Measurements from ENCODE around the gene TNFRSF1A.

DNA sequence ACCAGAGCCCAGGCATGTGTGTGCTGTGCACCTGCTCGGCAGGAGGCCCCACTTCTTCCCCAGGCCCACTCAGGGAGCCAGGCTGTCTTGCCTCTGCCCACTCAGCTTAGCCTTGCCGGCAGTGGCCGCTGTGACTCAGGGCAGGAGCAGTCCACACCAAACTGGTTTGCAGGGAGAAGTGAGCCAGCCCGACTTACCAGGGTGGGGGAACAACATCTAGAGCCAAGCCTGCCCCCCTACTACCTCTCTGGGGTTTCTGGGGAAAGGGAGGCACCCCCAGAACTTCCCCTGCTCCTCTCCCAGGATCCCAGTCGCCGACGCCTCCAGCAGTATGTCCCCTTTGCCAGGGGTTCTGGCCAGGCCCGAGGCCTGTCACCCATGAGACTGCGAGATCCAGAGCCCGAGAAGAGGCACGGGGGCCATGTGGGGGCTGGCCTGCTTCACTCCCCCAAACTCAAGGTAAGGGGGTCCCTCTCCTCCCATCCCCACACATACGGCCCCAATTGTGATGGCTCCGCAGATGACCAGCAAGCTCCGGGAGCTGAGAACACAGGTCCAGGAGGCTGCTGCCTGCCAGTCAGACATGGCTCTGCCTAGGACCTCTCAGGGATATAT is 28.4 kb downstream of the TNFRSF1A start:
- TF ChIP-seq CTCF (IDR thresholded peaks at IDR 0.05) (no peak), EP300 (IDR thresholded peaks at IDR 0.05) (no peak), POLR2A (IDR thresholded peaks at IDR 0.05) (no peak)

Data from sigmoid colon (tissue), 4 donors.